Endothelial cell of umbilical vein (primary cell): ENCODE results near the gene PTPRF. TPM values are rescaled to one million over a fixed set of nuclear protein-coding genes. Genes with fewer than 3 reads are reported as not detected.

ENCODE experiments used
- BruUV-seq: library from RNA; stranded (reverse); fragments of 400-500 nt; replicated peaks from 2 replicates; lab custom pipeline; 2021; lab: Mats Ljungman, UMichigan
- CTCF ChIA-PET: fragments of 300-600, 350-600 bp; sonication (Branson Sonifier 250); formaldehyde crosslinking; loops from one replicate; lab custom pipeline; 2021; ENCODE audit warnings: antibody characterized with exemption, inconsistent platforms; lab: Charles Lee
- POLR2A ChIA-PET: fragments of 300-600, 350-600 bp; sonication (Branson Sonifier 250); formaldehyde crosslinking; loops from one replicate; lab custom pipeline; 2021; ENCODE audit warnings: antibody characterized with exemption, inconsistent platforms; lab: Charles Lee
- DNase-seq: peaks from one replicate; pipeline ENCODE4 v3.0.0-alpha.2; 2011; ENCODE audit warnings: low read depth, low spot score
- FAIRE-seq: peaks from 2 replicates; lab custom pipeline; 2011; peaks lifted over from hg19 to GRCh38; lab: Jason Lieb, UNC
- H2AFZ ChIP-seq: 2 replicates; pipeline ENCODE4 v1.6.0; 2012; ENCODE audit warnings: low read depth, low read length, control low read depth, inconsistent platforms
- H3K27ac ChIP-seq: 2 replicates; pipeline ENCODE4 v1.5.1; 2011; ENCODE audit warnings: low read depth, mild to moderate bottlenecking, control low read depth, low read length, moderate library complexity; ENCODE audit not compliant: insufficient read depth
- H3K27me3 ChIP-seq, 2 experiments: 2 replicates each; pipeline versions ENCODE4 v1.6.0 to v1.6.1; 2011; ENCODE audit warnings: low read length in 2 of 2, mixed read lengths in 1 of 2; ENCODE audit not compliant: control insufficient read depth in 2 of 2, insufficient read depth in 2 of 2
- H3K36me3 ChIP-seq, 2 experiments: 2 replicates in 1 of 2; 3 replicates in 1 of 2; pipeline ENCODE4 v1.5.1; 2011; ENCODE audit warnings: low read length in 2 of 2, mild to moderate bottlenecking in 1 of 2, moderate library complexity in 1 of 2; ENCODE audit not compliant: control insufficient read depth in 2 of 2, insufficient read depth in 2 of 2; ENCODE audit errors: extremely low read depth in 1 of 2
- H3K4me1 ChIP-seq: 3 replicates; pipeline ENCODE4 v1.5.1; 2011; ENCODE audit warnings: mild to moderate bottlenecking, low read length; ENCODE audit not compliant: control insufficient read depth, insufficient read depth; ENCODE audit errors: extremely low read depth
- H3K4me2 ChIP-seq: 2 replicates; pipeline ENCODE4 v1.6.1; 2011; ENCODE audit warnings: low read length, control low read depth, mixed read lengths; ENCODE audit not compliant: insufficient read depth
- H3K4me3 ChIP-seq, 3 experiments: fragments of 200-600 bp in 1 of 3; sonication (generic), shearing (Covaris generic) in 1 of 3; replicated peaks in 1 of 3; 2 replicates each; pipeline ENCODE4 v1.5.1; 2011 to 2016; ENCODE audit warnings: control low read depth in 3 of 3, low read length in 3 of 3, mild to moderate bottlenecking in 2 of 3, inconsistent platforms in 1 of 3, low read depth in 1 of 3, moderate library complexity in 1 of 3; ENCODE audit not compliant: insufficient read depth in 1 of 3
- H3K79me2 ChIP-seq: 2 replicates; pipeline ENCODE4 v1.6.0; 2012; ENCODE audit warnings: low read length, inconsistent platforms; ENCODE audit not compliant: control insufficient read depth, insufficient read depth
- H3K9ac ChIP-seq: replicated peaks from 2 replicates; pipeline ENCODE3; 2011; ENCODE audit warnings: low read length, control low read depth; ENCODE audit not compliant: insufficient read depth; ENCODE audit errors: extremely low read depth
- H3K9me1 ChIP-seq: replicated peaks from 3 replicates; pipeline ENCODE4 v1.6.0; 2011; ENCODE audit warnings: mild to moderate bottlenecking, low read length; ENCODE audit not compliant: control insufficient read depth, insufficient read depth; ENCODE audit errors: extremely low read depth
- H3K9me3 ChIP-seq: replicated peaks from 2 replicates; pipeline ENCODE4 v1.5.1; 2012; ENCODE audit warnings: low read length, inconsistent platforms; ENCODE audit not compliant: control insufficient read depth, insufficient read depth
- H4K20me1 ChIP-seq: replicated peaks from 2 replicates; pipeline ENCODE3; 2011; ENCODE audit warnings: mild to moderate bottlenecking, low read length; ENCODE audit not compliant: control insufficient read depth, insufficient read depth; ENCODE audit errors: extremely low read depth
- EZH2 ChIP-seq: IDR thresholded peaks from 2 replicates; pipeline ENCODE4 v1.6.1; 2012; ENCODE audit warnings: borderline replicate concordance, low read depth, mild to moderate bottlenecking, moderate library complexity, low read length, inconsistent platforms; ENCODE audit not compliant: severe bottlenecking
- JUN ChIP-seq: IDR thresholded peaks from 2 replicates; pipeline ENCODE4 v1.6.1; 2011; ENCODE audit warnings: borderline replicate concordance, low read depth; ENCODE audit not compliant: insufficient read length, insufficient read depth
- MAX ChIP-seq: IDR thresholded peaks from 2 replicates; pipeline ENCODE4 v1.6.1; 2011; ENCODE audit not compliant: insufficient read depth, insufficient read length
- POLR2A ChIP-seq: IDR thresholded peaks from 2 replicates; pipeline ENCODE4 v1.6.1; 2012; ENCODE audit warnings: low read depth, mild to moderate bottlenecking, control low read depth, low read length
- POLR2AphosphoS5 ChIP-seq: IDR thresholded peaks from 2 replicates; pipeline ENCODE4 v1.6.1; 2012; ENCODE audit warnings: low read depth, mild to moderate bottlenecking, control low read depth, low read length, moderate library complexity; ENCODE audit not compliant: insufficient read depth
- dilution Hi-C: fragments of 300-500 bp; cut with MboI; formaldehyde crosslinking; loops from one replicate; pipeline ENCODE4 v1.15.0; 2019; ENCODE audit warnings: low sequenced_read_pairs; ENCODE audit not compliant: extremely low pct_ligation_motif_present
- intact Hi-C: fragments of 100-400 bp; cut with micrococcal nuclease; formaldehyde crosslinking; loops from one replicate; pipeline ENCODE4 v1.10.0; 2022
- polyA plus RNA-seq, 4 experiments: library from polyadenylated mRNA; depleted of rRNA in 3 of 4; stranded (reverse) in 3 of 4; unstranded in 1 of 4; fragments of >200 nt; gene quantifications; 2 replicates each; pipeline versions ENCODE4 v1.2.1 to v1.2.3, GENCODE V29; 2011 to 2012; ENCODE audit warnings: missing spikeins in 1 of 4
- total RNA-seq: library from RNA; stranded (reverse); gene quantifications from 2 replicates; pipeline ENCODE4 v1.2.3, GENCODE V29; 2021

Gene PTPRF
- total and polyA plus RNA-seq, 2 donors (not counting 3 experiments of a cell fraction or from before 2014, with no cell fraction given): 217 to 338 TPM

- no peak overlapping the region for H3K4me3 ChIP-seq
- H3K9me1 ChIP-seq: no peaks in the 10 kb centered on the region
- no peak overlapping the region for H3K4me2 ChIP-seq
- intact Hi-C loops (no loop called here), dilution Hi-C loops (no loop called here)
- TF ChIP-seq JUN (no peak), EZH2 (no peak), POLR2A (no peak), POLR2AphosphoS5 (no peak), MAX (no peak)
- H3K9me3 ChIP-seq: no peaks in the 10 kb centered on the region
- H2AFZ ChIP-seq: no peak overlapping the region
- H3K4me1 ChIP-seq: no peaks in the 10 kb centered on the region
- H3K27ac ChIP-seq: no peak overlapping the region
- H4K20me1 ChIP-seq: no peaks in the 10 kb centered on the region
- H3K27me3 ChIP-seq: no peaks in the 10 kb centered on the region
- DNase-seq (no peak), FAIRE-seq (no peak)
- ChIA-PET CTCF (interaction anchor here (0.5 kb wide), 1 partner anchor 57 kb away, joined by 3 read pairs; no protein-coding TSS in a partner anchor), POLR2A (interaction anchor here (0.6 kb wide), 1 partner anchor 41 kb away, joined by 5 read pairs; no protein-coding TSS in a partner anchor)
- H3K79me2 ChIP-seq: no peaks in the 10 kb centered on the region
- peaks cover 29 to 44% of the 10 kb centered on the region in 2 experiments for H3K36me3 ChIP-seq
- H3K9ac ChIP-seq: no peak overlapping the region
- BruUV-seq: no TSS peak
Observed at GRCh38 chr1:43673261-43673660, 142.6 kb downstream of the PTPRF start.

Other genes starting within 250 kb of the PTPRF start
- not detected in 2 replicates for gene C1orf210, start 245.3 kb upstream of the PTPRF start, total RNA-seq
- not detected in 2 replicates for gene C1orf210, start 245.3 kb upstream of the PTPRF start, polyA plus RNA-seq
- gene TIE1, start 229.9 kb upstream of the PTPRF start, total RNA-seq: 562 and 620 TPM in 2 replicates
- 531 and 629 TPM in 2 replicates for gene TIE1, start 229.9 kb upstream of the PTPRF start, polyA plus RNA-seq
- 0.18 and 0.24 TPM in 2 replicates for gene MPL, start 193.1 kb upstream of the PTPRF start, total RNA-seq
- gene MPL, start 193.1 kb upstream of the PTPRF start, polyA plus RNA-seq: 0.13 and 0.14 TPM in 2 replicates
- gene CDC20, start 171.9 kb upstream of the PTPRF start, total RNA-seq: 156 and 170 TPM in 2 replicates
- 129 and 130 TPM in 2 replicates for gene CDC20, start 171.9 kb upstream of the PTPRF start, polyA plus RNA-seq
- gene ELOVL1, start 162.9 kb upstream of the PTPRF start, total RNA-seq: 126 and 134 TPM in 2 replicates
- 303 and 353 TPM in 2 replicates for gene ELOVL1, start 162.9 kb upstream of the PTPRF start, polyA plus RNA-seq
- 41.9 and 45.6 TPM in 2 replicates for gene MED8, start 141.1 kb upstream of the PTPRF start, total RNA-seq
- 15.9 and 19.6 TPM in 2 replicates for gene MED8, start 141.1 kb upstream of the PTPRF start, polyA plus RNA-seq
- gene SZT2, start 141.0 kb upstream of the PTPRF start, total RNA-seq: 49.9 and 50.3 TPM in 2 replicates
- gene SZT2, start 141.0 kb upstream of the PTPRF start, polyA plus RNA-seq: 11.4 TPM in 2 replicates
- 266 and 342 TPM in 2 replicates for gene HYI, start 77.0 kb upstream of the PTPRF start, total RNA-seq
- 324 and 351 TPM in 2 replicates for gene HYI, start 77.0 kb upstream of the PTPRF start, polyA plus RNA-seq
- gene KDM4A, start 119.3 kb downstream of the PTPRF start, total RNA-seq: 46.9 and 53.3 TPM in 2 replicates
- gene KDM4A, start 119.3 kb downstream of the PTPRF start, polyA plus RNA-seq: 16.3 and 21.0 TPM in 2 replicates
- 27.9 and 35.8 TPM in 2 replicates for gene ST3GAL3, start 176.7 kb downstream of the PTPRF start, total RNA-seq
- gene ST3GAL3, start 176.7 kb downstream of the PTPRF start, polyA plus RNA-seq: 14.3 TPM in 2 replicates